Measurements from ENCODE around the gene SPPL3. TPM values are rescaled to one million over a fixed set of nuclear protein-coding genes. Genes with fewer than 3 reads are reported as not detected.
"Not testable (repeated sequence)": the region's sequence is repeated elsewhere in the genome, so short reads cannot be mapped to it uniquely, and the experiment has no call there.

Gene SPPL3
- total RNA-seq, 4 donors from 2014 or later = 16.8 to 28.7 (median 22.7) TPM

GRCh38 chr12:120799243-120800045 is 104.7 kb downstream of the SPPL3 start:
- ATAC-seq (ENCODE audit: low FRiP score) (no peak), DNase-seq (ENCODE audit: low spot score) (no peak)
- TF ChIP-seq CTCF (IDR thresholded peaks at IDR 0.05) = no peak

- DNase-seq (ENCODE audit: low spot score) = no peak
- no peak for ATAC-seq (ENCODE audit: low FRiP score)
- TF ChIP-seq CTCF (IDR thresholded peaks at IDR 0.05) = no peak
Measured at GRCh38 chr12:120798696-120799095, 105.5 kb downstream of the SPPL3 start.

- DNase-seq (ENCODE audit: low spot score) = no peak
- no peak for ATAC-seq (ENCODE audit: low FRiP score)
- TF ChIP-seq CTCF (IDR thresholded peaks at IDR 0.05) = no peak
Measured at GRCh38 chr12:120797677-120798642, 106.2 kb downstream of the SPPL3 start.

GRCh38 chr12:120795441-120796178 is 108.5 kb downstream of the SPPL3 start:
- DNase-seq (ENCODE audit: low spot score) (no peak), ATAC-seq (ENCODE audit: low FRiP score) (no peak)
- TF ChIP-seq CTCF (IDR thresholded peaks at IDR 0.05) = no peak

- no peak for TF ChIP-seq CTCF (IDR thresholded peaks at IDR 0.05)
- ATAC-seq (ENCODE audit: low FRiP score) (no peak), DNase-seq (ENCODE audit: low spot score) (no peak)
Measured at GRCh38 chr12:120793357-120793756, 110.8 kb downstream of the SPPL3 start.

GRCh38 chr12:120792456-120792855 is 111.7 kb downstream of the SPPL3 start:
- ATAC-seq (ENCODE audit: low FRiP score); DNase-seq (ENCODE audit: low spot score): not testable (repeated sequence)

GRCh38 chr12:120791669-120792176 is 112.4 kb downstream of the SPPL3 start:
- no peak for ATAC-seq (ENCODE audit: low FRiP score)
- no peak for DNase-seq (ENCODE audit: low spot score)
- TF ChIP-seq CTCF (IDR thresholded peaks at IDR 0.05) = no peak
